ENCODE measurements around the gene MOXD1.
"Not testable (repeated sequence)": the region's sequence is repeated elsewhere in the genome, so short reads cannot be mapped to it uniquely, and the experiment has no call there.

The MOXD1 gene

GRCh38 chr6:132395015-132395597 is 6.2 kb downstream of the MOXD1 start:
- DNase-seq, result no peak

GRCh38 chr6:132392792-132393191 is 8.5 kb downstream of the MOXD1 start:
- DNase-seq, result no peak

GRCh38 chr6:132392270-132392646 is 9.0 kb downstream of the MOXD1 start:
- DNase-seq, result no peak

- no peak for DNase-seq
Observed at GRCh38 chr6:132391391-132392269, 9.6 kb downstream of the MOXD1 start.

GRCh38 chr6:132390451-132390850 is 10.8 kb downstream of the MOXD1 start:
- no peak for DNase-seq

- no peak for DNase-seq
Observed at GRCh38 chr6:132390017-132390416, 11.3 kb downstream of the MOXD1 start.

GRCh38 chr6:132388291-132388690 is 13.0 kb downstream of the MOXD1 start:
- DNase-seq, result no peak

- DNase-seq, result no peak
Observed at GRCh38 chr6:132382630-132383175, 18.6 kb downstream of the MOXD1 start.

- DNase-seq, result no peak
Observed at GRCh38 chr6:132381381-132381780, 19.9 kb downstream of the MOXD1 start.

- no peak for DNase-seq
Observed at GRCh38 chr6:132380358-132381029, 20.8 kb downstream of the MOXD1 start.

GRCh38 chr6:132369526-132369925 is 31.7 kb downstream of the MOXD1 start:
- DNase-seq, result no peak

GRCh38 chr6:132368916-132369481 is 32.3 kb downstream of the MOXD1 start:
- no peak for DNase-seq

- peak; percentile 68 for DNase-seq
Observed at GRCh38 chr6:132365281-132365907, 35.9 kb downstream of the MOXD1 start.

GRCh38 chr6:132364306-132365074 is 36.8 kb downstream of the MOXD1 start:
- no peak for DNase-seq

- peak; percentile 98 for DNase-seq
Observed at GRCh38 chr6:132362442-132363185, 38.7 kb downstream of the MOXD1 start.

- no peak for DNase-seq
Observed at GRCh38 chr6:132361101-132361500, 40.2 kb downstream of the MOXD1 start.

GRCh38 chr6:132359886-132360285 is 41.4 kb downstream of the MOXD1 start:
- no peak for DNase-seq

- DNase-seq, result no peak
Observed at GRCh38 chr6:132357120-132357519, 44.2 kb downstream of the MOXD1 start.

GRCh38 chr6:132354517-132355167 is 46.6 kb downstream of the MOXD1 start:
- DNase-seq, result no peak

GRCh38 chr6:132351986-132352385 is 49.3 kb downstream of the MOXD1 start:
- DNase-seq, result not testable (repeated sequence)

- no peak for DNase-seq
Observed at GRCh38 chr6:132348231-132348630, 53.0 kb downstream of the MOXD1 start.

Data from NCI-H82 (cell line).